GM21576 (cell line): ENCODE measurements around the gene PCSK5.
"Not testable (repeated sequence)": the region's sequence is repeated elsewhere in the genome, so short reads cannot be mapped to it uniquely, and the experiment has no call there.

Source experiments
- ATAC-seq: cut with Tn5 transposase; IDR thresholded peaks from one replicate; pipeline ENCODE4 v1.9.1; 2021; ENCODE audit warnings: mild to moderate bottlenecking, moderate library complexity; ENCODE audit not compliant: unreplicated experiment

PCSK5 gene

DNA sequence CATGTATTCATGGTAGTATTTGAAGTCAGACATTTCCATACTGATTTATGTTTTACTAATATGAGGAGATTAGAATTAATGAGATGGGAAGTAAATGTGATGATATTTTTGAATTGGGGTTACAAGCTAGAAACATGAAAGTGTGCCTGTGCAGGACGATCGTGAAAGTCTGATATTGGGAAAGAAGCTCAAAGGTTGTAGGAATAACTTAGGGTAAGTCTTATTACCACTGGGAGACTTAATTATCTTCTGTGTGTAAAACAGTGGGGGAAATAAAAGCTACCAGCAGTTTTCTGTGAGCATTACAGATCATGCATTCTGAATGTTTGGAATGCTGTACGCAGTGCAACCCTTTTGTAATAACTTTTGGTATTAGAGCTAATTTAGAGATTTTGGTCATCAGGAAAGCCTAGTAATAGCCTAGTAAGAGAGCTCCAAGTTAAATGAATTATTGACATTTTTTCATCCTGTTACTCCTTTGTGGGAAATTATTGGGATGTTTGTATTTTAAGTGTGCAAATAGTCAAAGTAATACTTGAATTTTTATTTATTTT lies 153.9 kb downstream of the PCSK5 start:
- no peak for ATAC-seq

DNA sequence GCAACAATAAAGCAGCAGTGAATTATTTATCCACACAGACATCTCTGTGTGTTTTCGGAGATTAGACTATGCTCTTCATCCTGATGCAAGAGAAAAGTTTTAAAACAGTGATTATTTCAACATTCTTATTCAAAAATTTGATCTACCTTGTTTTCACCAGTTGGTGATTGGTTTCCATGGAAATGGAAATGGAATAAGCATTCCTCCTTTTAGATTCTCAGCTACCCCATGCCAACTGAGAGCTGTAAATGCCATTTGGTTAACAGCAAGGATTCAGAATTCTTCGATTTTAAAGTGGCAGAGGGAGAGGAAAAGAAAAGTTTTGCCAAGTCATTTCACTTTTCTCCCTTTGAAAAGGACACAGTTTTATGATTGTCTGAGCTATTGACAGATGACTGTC lies 154.7 kb downstream of the PCSK5 start:
- no peak for ATAC-seq

DNA sequence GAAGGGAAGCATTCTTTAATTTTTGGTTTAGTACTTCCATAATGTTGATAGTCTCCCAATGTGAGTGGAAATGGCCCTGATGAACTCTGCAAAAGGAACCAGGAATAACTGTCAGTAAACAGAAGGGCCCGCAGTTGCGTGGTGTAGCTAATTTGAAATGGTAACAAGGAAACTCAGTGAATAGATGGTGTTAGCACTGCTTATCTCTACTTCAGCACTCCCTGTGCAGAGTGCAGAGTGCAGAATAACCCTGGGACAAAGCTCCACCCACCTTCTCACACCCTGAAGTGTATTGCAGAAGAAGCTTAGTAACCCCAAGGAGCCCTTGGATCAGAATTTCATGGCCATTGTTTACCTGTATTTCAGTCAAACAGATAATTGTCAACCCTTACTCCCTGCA lies 158.9 kb downstream of the PCSK5 start:
- no peak for ATAC-seq

DNA sequence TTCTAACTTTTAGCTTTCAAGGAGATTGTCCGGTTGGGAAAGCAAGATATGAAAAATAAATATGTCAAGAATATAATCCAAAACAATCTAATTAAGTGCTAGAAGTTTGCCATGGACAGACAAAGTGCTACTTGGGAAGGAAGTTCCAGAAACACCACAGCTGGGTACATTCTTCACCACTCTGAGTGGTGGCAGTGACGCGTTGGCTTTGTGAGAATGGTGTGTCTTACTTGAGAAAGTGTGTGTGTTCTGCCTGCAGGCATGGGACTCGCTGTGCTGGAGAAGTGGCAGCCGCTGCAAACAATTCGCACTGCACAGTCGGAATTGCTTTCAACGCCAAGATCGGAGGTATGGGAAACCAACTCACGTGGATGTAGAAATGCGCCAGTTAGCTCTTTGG lies 177.2 kb downstream of the PCSK5 start:
- ATAC-seq: no peak

DNA sequence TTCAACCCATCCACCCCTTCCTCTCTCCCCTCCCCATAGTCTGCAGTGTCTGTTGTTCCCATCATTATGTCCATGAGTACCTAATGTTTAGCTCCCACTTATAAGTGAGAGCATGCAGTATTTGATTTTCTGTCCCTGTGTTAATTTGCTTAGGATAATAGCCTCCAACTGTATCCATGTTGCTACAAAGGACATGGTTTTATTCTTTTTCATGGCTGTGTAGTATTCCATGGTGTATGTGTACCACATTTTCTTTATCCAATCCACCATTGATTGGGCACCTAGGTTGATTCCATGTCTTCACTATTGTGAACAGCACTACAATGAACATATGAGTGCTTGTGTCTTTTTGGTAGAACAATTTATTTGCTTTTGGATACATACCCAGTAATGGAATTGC lies 187.1 kb downstream of the PCSK5 start:
- no peak for ATAC-seq

DNA sequence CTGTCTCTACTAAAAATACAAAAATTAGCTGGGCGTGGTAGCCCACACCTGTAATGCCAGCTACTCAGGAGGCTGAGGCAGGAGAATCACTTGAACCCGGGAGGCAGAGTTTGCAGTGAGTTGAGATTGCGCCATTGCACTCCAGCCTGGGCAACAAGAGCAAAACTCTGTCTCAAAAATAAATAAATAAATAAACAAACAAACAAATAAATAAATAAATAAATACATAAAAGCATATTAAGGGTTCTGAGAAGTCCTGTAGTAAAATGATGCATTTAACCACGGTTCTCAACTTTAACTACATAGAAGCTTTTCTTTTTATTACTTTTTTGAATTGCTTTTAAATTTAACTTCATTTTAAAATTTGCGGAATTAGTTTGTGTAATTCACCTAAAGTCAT lies 190.8 kb downstream of the PCSK5 start:
- ATAC-seq: not testable (repeated sequence)

DNA sequence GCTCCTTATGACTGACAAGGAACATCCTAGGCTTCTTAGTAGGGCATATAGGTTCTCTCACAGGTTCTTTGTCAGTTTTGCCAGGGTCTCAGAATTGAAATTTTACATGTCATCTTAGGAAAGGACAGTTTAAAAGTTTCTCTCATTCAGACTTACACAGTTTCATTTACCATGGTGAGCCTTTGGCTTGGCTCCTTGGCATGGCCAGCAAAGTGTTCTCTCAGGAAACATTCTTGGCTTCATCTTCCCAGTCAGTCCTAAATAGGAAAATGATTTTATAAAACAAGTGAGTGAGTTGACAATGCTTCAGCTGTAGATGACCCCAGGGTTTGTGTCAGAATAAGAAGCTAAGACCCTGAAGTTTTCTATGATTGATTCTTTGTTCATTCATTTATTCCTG lies 191.6 kb downstream of the PCSK5 start:
- no peak for ATAC-seq

DNA sequence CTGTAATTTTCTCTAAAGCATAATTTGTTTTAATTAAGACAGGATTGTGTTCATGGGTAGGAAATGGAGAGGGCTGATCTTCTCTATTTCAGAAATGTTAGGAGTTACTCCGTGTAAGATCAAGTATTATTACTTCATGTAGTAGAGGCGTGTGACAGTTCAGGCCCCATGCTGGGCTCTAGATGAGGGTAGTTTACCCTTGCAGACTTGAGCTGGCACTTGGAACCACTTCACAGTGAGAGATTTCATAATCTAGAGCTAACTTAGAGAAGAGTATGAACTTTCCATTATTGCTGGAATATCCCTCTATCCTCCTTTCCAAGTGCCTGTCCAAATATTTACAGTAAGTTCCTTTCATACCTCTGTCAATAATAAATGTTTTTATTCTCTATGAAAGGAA lies 195.1 kb downstream of the PCSK5 start:
- no peak for ATAC-seq

DNA sequence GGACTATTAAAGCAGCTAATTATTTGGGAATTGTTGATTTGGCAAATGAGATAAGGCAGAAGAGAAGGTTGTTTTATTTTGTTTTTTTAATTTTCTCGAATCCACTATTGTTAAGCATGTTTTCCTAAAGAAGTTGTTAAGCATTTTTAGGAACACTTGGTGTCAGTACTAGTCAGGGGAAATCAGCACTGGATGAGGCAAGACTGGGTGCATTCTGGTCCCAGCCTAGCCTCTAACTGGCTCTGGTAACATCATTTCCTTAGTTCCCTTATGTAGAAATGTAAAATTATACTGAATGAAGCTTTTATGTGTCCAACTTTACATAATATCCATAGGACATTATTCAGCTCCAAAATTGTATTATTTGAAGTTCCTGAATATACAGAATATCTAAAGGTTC lies 196.1 kb downstream of the PCSK5 start:
- ATAC-seq: no peak

DNA sequence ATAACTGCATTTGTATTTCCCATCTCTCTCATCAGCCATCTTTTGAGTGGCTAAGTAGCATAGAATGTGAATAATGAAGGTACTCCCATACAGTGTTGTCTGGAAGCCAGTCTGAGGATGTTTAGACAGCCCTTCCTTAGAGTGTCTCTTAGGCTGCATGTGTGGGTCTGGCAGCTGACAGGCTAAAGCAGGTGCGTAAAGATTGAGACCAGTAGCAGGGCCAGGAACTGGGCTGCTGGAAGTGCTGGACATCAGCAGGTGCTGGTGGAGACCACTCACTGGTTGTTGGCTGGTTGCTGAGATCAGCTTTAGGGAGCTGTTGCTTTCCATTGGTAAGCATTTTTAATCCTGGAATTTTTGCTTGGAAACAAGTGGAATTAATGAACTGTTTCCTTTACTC lies 197.5 kb downstream of the PCSK5 start:
- ATAC-seq: no peak

DNA sequence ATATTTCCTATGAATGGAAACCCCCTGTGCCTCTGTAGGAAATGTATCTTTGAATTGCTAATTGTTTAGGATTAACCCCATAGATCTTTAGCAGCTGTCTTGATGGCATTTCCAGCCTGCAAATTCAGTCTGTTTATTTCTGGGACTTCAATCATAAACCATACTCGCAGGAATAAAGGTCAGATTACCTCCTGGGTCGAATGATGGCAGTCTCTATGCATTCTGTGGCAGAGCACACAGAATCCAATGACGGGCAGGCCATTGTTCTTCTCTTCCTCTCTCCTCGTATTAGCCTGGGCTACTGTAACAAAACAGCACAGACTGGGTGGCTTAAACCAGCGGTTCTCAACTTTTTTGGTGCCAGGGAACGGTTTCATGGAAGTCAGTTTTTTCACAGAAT lies 199.9 kb downstream of the PCSK5 start:
- no peak for ATAC-seq

DNA sequence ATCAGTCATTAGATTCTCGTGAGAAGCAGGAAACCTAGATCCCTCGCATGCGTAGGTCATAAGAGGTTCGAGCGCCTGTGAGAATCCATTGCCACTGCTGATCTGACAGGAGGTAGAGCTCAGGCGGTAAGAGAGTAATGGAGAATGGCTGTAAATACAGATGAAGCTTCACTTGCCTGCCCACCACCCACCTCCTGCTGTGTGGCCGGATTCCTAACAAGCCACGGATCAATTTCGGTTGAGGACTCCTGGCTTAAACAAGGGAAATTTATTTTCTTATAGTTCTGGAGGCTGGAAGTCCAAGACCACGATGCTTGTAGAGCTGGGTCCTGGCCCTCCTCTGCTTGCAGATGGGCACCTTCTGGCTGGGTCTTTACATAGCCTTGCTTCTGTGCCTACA lies 200.4 kb downstream of the PCSK5 start:
- no peak for ATAC-seq

DNA sequence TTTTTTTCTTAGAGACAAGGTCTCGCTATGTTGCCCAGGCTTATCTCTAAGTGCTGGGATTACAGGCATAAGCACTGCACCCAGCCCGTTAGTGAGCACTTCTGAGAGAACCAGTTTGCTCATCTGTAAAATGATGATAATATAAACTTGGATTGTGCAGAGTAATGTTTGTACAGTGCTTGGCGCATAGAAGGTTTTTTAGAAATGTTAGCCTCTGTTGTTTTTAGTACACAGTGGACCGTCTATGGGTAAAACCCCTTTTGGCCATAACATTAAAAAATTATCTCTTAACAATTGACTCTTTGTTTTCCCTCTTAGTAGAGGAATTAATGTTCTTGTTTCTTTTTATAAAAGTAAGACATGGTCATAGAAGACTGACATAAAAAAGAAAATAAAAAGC lies 202.1 kb downstream of the PCSK5 start:
- no peak for ATAC-seq

DNA sequence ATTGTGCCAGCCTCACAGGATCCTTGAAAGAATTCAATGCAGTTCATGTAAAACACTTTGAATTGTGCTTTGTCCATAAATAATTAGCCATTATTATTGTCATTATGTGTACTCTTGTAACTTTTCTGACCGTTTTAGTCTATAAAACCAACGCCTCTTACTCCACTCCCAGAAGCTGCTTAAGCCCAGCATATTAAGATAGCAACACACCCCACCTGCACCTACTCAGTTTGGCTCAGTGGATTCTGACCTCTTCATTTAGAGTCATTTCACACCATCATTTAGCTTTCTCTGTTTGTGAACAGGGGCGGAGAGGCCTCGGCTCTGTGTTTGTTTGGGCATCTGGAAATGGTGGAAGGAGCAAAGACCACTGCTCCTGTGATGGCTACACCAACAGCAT lies 205.1 kb downstream of the PCSK5 start:
- no peak for ATAC-seq

DNA sequence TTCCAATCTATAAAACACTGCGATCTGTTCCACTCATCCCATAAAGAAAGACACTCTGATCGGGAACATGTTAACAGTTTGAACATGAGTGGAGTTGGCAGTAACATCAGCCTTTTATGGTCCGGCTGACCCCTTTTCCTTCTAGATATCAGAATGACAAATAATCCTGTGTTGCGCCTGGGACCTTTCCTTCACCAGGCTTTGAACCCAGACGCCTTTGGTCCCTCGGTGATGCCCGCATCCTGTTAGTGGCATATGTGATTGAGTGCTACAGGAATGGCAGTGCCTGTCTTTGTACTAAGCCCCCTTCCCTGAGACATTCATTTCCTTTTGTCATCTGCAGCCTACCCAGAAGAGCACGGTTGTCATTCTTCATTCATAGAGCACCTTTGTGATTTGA lies 209.0 kb downstream of the PCSK5 start:
- no peak for ATAC-seq

DNA sequence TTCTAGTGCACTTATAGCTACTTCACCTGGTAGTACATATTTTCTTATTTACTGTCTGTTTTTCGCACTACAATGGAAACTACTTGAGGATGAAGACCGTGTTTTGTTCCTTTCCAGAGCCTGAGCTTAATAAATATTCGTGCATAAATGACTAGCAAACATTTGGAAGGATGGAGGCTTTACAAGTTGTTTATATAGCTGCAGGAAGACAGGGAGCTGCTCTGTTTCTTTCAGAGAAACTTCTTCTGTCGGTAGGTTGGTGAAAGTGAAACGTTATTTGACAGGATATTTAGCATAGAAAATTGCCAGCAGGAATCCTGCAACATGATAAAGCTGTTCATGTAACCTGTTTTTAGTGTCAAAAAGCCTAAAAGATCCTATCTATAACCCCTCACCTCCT lies 210.6 kb downstream of the PCSK5 start:
- no peak for ATAC-seq

DNA sequence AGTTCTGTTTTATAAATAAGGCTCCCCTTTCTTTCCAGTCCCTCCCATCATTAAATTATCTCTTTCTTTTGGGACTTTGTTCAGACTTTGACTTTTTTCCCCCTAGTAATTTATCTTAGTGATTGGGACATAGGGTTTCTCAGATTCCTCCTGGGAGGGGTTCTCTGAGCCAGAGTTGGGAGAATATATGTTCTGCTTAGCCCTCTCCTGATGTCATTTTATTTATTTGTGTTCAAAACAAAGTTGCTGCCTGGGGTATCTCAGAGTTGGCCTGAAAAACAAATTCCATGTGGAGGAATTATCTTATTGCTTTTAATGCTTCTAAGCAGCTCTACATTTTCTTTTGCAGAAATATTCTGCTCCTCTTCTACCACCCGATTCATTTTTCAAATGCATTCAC lies 211.0 kb downstream of the PCSK5 start:
- no peak for ATAC-seq

DNA sequence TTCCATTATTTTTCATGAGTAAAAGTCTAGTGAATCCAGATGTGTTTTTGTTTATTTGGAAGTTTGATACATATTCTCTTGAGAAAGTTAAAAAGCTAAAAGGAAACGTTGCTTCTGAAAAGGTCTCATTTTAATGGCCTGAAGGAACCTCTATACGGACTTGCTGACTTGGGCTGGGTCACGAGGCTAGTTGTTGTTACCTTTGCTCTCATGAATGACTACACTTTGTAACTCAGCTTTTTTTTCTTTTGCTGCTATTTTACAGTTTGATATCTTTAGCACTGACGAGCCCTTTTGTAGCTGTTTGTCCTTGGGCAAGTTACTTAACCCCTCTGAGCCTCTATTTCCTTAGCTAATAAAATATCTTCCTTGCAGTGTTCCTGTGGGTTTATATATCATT lies 211.5 kb downstream of the PCSK5 start:
- ATAC-seq: no peak

DNA sequence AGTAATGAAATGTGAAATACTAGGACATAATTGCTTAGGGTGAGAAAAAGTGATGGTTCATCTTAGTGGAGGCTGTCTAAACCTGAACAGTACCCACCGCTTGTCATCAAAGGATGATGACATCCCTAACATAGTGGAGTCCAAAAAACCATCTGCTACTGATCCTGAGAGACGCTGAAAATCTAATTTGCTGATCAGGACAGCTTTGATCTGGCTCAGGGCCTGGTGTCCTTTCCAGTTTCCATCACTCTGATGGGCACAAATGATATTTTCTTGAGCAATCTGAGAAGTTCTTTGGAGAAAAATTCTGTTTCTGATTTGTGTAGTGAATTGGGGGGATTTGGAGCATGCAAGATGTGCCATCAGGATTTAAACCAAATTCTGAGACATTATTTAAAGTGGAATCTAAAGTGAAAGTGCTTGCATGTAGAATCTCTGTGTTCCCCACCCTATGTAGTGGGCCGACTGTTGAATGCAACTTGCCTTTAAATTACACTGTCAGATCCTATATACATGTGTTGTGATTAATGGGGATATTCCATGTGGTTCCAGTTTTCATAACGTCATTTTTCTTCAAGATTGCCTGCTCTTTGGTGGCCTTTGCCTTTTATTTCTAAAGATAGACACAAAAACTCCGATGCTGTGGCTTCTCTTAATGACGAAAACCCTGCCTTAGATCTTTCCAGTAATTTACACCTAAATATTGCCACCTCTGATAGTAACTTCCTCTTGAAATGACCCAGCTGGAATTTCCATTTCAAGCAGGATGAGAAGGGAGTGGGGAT lies 213.2 kb downstream of the PCSK5 start:
- no peak for ATAC-seq

DNA sequence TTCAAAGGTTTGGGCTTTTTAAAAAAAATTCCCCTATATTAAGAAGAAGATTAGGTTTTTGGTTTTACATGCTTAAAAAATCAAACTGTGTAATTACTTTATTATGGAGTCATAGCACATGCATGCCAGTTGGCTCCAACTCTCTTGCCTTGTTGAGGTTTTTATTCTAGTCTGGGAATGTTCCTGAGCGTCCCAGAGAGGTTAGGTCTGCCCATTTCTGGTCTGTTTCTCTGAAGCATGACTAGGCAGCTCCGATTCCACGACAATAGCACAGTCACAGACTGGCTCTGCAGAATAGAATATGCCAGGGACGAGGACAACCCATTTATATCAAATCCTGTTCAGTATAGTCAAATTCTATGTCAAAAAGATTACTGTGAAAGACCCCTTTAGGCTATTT lies 217.0 kb downstream of the PCSK5 start:
- ATAC-seq: no peak

DNA sequence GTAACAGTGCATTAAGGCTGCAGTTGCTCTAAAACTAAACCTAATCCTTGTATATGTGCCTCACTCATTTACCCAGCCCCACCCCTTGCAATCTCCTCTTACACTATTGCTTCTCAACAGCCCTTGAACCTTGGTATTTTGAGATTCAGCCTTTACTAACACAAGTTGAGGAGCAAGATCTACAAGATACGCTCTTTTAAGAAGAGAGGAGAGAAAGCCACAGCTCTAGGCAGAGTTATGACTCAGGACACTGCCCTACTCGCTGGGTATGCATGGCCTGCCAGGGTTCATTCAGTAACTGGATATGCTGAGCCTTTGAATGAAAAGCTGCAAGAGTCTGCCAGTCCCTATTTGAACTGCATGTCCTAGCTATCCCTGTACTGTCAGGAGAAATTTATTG lies 219.5 kb downstream of the PCSK5 start:
- ATAC-seq: no peak

DNA sequence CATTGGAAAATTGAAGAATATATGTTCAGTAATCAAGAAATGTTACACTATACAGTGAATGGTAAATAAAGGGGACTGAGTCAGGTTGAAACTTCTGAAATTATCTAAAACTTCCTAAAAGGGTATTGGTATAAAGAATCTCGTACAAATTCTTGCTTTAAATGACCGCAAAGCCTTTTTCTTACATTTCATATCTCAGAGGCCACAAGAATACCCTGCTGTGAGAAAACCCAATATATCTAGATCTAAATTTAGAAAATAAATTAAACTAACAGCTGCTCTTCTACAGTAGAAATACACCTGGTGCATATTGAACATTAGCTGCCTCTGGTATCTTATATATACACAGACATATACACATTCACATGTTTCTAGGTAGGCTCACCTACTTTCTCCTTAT lies 221.7 kb downstream of the PCSK5 start:
- no peak for ATAC-seq

DNA sequence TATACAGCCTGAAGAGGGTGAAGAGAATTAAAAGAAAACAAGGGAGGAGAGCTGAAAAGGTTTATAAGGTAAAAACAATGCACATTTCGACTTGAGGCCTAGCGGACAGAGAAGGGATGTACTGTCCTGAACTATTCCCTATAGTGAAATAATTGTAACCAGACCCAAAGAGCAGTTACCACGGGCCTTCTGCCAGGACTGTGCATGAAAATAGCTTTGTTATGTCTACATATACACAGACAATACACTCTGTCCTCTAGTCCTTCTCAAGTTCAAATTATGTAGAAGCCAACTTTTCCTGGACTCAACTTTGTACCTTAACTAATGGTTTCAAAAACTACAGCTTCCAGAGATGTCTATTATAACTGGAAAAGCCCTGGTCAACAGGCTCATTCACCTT lies 223.7 kb downstream of the PCSK5 start:
- ATAC-seq: no peak
